HL-60/S4 (cell line): ENCODE data around the gene NINJ2.

Experiments
- in situ Hi-C: fragments of 300-500 bp; cut with MboI; formaldehyde crosslinking; loops from 2 replicates; pipeline ENCODE4 v1.14.3; 2022; ENCODE audit warnings: low sequenced_read_pairs

NINJ2 gene

DNA sequence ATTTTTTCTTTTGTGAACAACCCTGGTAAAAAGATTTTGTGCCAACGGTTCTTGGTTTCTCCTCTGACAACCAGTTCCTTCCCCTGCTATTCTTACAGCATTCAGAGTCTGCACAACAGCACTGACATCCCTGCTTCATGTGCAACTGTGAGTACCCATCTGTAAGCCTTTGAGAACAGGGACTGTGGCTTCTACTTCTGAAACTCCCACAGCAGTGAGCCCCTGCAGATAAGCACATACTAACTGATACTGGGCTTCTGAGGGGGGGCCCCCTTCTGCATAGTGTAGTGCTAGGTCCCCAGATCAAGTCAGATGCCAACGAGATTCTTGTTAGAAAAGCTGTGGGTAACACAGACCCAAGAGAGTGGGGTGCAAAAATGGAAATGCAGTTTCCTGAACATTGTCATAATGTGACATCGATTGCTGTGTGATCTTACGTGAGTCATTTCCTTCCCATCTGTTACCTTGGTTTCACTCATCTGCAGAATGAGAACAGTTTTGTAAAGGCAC lies 11.1 kb upstream of the NINJ2 start:
- in situ Hi-C loops: no loop called here

DNA sequence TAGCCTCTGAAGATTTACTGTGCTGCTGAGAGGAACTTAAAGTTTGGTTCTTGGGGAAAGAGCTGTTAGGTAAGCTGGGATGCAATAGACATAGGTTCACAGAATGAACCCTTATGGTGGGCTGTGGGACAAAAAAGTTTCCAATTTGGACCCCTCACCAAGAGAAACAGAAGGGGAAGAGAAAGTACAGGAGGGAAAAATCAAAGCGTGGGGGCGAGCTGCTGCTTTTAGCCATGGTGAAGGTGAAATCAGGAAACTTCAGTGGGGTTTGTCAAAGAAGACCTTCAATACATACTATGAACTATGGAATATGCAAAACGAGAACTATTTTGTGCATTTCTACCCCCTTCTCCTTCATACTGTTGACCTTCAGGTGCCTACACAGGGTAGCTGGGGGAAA lies 10.6 kb upstream of the NINJ2 start:
- in situ Hi-C loops: no loop called here

- in situ Hi-C loops: no loop called here
Observed at GRCh38 chr12:669576-669945, 6.3 kb upstream of the NINJ2 start.

- in situ Hi-C loops: no loop called here
Observed at GRCh38 chr12:668090-668481, 4.8 kb upstream of the NINJ2 start.

DNA sequence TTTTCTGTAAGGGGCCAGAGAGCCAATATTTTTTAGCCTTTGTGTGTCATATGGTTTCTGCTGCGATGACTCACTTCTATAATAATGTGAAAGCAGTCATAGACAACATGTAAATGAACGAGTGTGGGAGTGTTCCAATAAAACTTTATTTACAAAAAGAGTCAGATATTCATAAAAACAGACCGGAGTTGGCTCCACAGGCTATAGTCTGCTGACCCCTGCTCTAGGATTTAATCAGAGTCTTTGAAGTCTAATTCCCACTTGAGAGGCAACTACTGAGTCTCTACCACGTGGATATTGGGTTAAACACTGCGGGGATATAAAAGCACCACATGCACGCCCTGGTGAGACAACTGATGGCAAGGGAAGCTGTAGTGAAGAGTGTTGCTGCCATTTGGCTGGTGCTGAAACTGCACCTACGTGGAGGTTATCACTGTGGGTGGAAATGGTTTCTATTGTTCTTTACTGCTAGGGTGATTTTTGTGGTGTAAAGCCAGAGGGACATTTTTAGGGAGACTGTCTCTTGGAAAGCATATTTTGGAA lies 3.6 kb upstream of the NINJ2 start:
- in situ Hi-C loops: no loop called here

DNA sequence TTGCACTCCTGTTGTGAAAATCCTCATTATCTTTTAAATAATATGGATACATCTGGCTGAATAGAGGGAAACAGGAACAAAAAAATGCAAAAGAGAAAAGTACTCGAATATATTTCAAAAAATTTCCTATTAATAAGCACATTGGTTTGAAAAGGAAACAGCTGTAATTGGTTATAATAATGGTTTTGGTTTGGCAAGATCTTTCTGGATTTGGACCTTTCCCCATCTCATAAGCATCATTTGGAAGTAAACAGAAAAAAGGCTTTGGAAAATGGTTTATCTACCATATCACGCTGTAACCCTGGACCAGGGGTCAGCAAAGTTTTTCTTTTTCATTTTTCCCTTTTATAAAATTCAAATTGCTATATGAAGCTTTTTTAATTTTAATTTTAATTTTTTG lies 2.8 kb upstream of the NINJ2 start:
- in situ Hi-C loops: no loop called here

GRCh38 chr12:664779-665092 lies 1.5 kb upstream of the NINJ2 start:
- in situ Hi-C loops: no loop called here

GRCh38 chr12:664075-664778 lies 982 bp upstream of the NINJ2 start:
- in situ Hi-C loops: no loop called here

GRCh38 chr12:662566-663292 lies 516 bp downstream of the NINJ2 start:
- in situ Hi-C loops: no loop called here

DNA sequence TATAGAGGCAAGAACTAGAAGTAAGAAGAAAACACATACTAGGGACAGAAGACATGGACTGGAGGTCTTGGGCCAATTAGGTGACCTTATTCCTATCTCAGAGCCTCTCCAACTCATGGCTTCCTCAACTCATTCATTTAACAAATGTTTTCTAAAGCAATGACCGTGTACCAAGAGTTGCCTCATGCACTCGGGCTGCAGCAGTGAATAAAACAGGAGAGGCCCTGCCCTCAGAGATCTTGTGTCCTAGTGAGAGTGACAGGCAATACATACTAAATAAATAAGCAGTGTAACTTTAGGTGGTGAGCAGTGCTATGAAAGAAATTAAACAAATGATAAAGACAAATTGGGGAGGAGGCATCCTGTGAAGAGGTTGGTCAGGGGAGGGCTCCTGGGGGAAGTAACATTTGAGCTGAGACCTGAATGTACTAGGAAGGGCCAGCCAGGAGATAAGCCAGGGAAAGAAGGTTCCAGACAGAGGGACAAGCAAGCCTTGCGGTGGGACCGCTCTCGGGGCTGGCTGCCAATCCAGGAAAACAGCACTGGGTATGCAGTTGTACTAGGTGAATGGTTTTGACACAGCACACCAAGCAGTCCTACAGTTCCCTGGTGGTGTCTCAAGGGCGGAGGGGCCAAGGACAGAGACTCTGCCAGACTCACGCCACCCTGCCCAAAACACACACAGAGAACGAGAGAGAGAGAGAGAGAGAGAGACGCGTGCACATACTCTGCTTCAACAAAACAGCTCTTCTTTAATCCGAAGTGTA lies 1.3 kb downstream of the NINJ2 start:
- in situ Hi-C loops: no loop called here

- in situ Hi-C loops: no loop called here
Observed at GRCh38 chr12:659090-659683, 4.1 kb downstream of the NINJ2 start.

- in situ Hi-C loops: no loop called here
Observed at GRCh38 chr12:650983-651382, 12.3 kb downstream of the NINJ2 start.

GRCh38 chr12:647385-648085 lies 15.7 kb downstream of the NINJ2 start:
- in situ Hi-C loops: no loop called here

DNA sequence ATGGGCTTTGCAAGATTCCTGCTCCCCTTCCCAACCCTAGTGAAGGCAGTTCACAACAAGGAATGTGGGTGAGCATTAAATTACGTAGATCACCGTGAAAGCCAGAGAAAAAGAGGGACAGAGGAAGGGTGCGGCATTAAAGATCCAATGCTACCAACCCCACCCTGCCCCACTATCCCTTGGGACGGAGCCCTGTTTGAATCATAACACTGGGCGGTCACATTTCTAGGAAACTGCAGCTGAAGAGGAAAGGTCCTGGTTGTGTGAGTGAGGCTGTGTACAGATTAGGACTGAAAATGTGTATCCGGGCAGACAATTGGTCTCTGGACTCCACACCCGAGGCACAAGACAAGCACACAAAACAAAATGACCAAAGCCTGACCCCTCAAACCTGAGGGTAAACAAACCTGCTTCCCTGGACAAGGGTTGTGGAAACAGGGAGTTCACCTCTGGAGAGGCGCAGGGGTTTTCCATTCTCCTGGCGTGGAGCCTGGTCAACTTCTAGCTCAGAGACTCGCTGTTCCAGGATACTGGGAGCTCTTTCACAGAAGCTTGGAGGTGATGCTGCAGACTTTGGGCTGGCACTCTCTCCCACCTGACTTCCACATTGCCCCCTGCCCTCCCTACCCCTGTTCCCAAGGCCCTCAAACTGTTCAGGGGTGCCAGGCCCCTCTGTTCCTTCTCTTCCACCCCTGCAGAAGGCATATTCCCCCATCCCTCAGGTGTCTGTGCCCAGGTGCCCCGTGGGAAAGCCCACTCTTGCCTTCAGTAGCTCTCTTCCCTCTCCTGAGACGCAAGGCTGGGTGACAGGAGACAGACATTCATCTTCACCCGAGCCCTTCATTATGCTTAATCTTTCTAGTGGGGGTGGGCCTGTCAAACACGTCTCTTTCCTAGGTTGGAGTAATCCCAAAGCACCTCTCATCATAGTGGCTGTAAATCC lies 16.5 kb downstream of the NINJ2 start:
- in situ Hi-C loops: no loop called here

DNA sequence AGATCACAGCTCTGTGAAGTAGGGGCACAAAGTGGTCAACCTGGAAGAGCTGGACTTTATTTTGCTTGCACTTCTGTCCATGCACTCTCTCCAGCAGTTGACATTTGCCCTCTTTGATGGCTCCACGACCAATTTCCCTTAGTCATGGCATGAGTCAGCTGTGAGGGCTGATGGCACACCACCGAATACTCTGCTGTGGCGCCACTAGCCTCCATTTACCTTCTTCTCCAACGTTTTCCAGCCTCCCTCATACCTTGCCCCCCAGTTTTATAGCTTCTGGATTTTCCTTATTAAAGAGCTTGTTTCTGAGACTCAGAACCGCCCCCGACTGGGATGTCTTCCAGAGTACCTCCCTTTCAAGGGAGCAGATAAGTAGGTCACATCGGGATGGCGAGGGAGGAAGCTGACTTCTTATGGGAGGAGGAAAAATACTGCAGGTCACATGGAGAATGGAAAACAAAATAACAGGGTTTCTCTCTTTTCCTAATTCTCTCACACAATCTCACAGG lies 17.6 kb downstream of the NINJ2 start:
- in situ Hi-C loops: no loop called here

DNA sequence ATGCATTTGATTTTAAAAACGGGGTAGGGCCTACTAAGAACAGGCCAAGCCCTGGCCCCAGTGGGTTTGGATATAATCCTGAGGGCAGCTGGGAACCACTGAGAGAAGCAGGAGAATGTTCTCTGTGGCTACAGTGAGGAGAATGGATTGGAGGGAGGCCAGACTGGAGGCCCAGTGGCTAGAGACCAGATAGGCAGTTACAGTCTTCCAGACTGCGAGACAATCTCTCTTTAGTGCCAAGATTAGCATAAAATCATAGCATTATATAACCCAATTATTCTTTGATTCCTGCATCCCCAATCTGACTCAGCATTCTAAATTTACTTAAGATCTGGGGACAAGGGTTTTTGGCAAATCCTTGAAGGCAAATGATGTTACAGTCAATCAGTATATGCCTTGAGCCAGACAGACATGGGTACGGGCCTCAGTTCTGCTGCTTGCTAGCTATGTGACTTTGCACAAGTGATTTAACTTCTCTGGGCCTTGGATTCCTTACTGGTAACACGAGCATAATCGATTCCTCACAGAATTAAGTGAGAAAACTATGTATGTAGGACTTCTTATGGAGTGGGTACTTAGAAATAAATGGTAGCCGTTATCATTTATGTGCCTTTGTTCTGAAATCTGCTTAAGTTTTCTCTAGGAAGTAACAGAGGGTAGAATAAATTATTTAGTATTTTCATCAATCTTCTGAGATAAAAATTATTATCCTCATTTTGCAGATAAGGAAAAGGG lies 18.3 kb downstream of the NINJ2 start:
- in situ Hi-C loops: no loop called here

DNA sequence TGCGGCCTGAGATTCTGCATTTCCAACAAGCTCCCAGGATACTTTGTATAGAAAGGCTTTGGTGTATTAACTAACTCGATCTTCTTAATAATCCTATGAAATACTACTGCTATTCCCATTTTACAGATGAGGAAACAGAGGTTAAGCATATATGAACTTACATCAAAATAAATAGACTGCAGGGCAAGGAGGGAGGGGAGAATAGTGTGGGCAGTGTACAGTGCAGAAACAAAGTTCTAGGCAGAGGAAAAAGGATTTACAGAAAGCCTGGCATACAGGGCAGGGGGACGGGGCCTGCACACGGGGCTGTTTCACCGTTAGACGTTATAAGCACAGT lies 19.0 kb downstream of the NINJ2 start:
- in situ Hi-C loops: no loop called here

GRCh38 chr12:643475-644302 lies 19.6 kb downstream of the NINJ2 start:
- in situ Hi-C loops: no loop called here
